ENCODE data around the gene CYP27C1.

The CYP27C1 gene

GRCh38 chr2:127146820-127147502 lies 73.1 kb downstream of the CYP27C1 start:
- peak; percentile 17 for DNase-seq

DNA sequence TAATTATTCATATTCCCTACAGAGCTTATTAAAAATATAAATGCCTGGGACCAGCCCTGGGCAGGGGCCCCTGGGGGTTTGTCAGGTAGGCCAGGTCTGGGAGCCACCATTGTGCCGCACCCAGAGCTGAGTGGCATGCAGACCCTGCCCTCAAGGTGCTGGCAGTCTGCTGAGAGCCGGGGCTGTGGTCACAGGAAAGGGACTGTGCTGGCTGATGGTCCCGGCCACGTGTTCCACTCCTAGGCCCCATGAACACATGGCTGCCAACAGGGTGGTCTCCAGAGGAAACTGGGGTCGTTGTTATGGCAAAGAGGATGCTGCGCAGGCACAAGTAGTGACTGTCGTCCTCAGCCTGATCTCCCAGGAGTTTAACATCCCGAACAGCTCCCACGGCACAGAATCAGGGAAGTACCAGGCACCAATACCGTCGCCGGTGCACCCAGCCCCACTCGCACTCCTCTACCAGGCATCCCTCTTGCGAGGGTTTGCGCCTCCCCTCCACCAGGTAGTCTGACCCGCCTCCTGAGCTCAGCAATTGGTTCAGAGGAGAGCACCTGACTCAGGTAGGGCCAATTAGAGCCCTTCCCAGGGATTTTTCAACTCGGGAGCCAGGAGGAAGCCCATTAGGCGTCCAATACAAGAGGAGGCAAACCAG lies 73.9 kb downstream of the CYP27C1 start:
- DNase-seq: no peak

DNA sequence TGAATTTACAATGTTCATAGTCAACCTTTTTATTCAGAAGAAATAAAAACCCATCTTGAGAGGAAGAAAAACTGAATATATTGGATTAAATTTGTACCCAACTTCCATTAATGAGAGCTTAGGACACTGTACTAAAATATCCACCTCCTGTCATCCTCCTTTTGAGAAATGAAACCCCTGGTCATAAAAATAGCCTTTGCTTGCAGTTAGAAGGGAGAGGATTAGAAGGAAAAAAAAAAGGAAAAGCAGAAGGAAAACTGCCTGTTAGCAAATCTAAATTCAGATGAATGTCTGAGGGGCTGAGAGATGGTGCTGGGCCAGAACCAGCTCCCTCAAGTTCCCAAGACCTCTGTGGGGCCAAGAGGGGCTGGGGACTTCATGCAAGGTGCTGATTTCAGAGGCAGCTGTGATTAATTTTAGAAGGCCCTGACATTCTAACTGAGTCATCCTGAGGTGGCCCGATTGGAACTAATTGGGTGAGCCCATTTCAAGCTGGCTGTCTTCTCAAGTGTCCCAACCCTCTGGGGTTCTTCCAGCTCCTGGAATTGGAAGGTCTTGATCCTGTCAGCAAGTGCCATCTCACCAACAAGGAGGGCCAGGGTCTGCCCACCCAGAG lies 74.7 kb downstream of the CYP27C1 start:
- peak; percentile 58 for DNase-seq

DNA sequence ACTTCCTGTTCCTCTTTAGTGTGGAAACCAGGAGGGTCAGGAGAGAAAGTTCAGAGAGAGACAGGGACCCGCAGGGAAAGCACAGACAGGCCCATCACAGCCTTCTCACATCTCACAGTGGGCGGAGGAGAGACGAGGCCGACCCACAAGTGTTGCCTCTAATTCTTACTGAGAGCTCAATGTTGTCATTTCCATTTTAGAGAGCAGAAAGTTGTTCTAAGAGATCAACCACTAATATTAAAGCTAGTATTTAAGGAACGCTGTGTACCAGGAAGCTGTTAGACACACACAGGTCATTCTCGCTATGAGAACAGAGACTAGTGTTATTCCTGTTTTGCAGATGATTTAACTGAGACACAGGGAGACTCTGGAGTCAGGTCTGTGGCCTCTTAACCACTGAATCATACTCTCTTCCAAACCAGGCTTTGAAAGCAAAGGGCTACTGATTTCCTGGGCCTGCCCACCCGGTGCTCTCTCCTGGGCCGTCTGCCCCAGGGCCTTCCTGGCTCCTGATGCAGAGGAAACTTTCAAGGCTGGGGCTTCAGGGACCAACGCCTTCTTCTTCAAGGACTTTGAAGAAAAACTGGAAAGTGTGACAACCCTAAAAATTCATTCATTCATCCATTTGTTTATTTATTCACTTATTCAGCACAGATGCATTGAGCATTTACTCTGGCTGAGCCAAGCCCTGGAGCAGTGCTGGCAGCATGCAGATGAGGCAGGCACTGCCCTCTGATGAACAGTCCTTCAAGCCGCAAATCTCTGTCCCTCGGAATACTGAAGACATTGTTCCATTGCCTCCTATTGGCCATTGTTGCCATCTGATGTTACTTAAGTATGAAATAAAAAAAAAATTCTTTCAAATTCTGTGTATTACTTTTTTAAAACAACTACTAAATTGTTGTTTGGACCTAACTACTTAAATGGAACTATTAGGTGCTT lies 76.0 kb downstream of the CYP27C1 start:
- peak; percentile 68 for DNase-seq

DNA sequence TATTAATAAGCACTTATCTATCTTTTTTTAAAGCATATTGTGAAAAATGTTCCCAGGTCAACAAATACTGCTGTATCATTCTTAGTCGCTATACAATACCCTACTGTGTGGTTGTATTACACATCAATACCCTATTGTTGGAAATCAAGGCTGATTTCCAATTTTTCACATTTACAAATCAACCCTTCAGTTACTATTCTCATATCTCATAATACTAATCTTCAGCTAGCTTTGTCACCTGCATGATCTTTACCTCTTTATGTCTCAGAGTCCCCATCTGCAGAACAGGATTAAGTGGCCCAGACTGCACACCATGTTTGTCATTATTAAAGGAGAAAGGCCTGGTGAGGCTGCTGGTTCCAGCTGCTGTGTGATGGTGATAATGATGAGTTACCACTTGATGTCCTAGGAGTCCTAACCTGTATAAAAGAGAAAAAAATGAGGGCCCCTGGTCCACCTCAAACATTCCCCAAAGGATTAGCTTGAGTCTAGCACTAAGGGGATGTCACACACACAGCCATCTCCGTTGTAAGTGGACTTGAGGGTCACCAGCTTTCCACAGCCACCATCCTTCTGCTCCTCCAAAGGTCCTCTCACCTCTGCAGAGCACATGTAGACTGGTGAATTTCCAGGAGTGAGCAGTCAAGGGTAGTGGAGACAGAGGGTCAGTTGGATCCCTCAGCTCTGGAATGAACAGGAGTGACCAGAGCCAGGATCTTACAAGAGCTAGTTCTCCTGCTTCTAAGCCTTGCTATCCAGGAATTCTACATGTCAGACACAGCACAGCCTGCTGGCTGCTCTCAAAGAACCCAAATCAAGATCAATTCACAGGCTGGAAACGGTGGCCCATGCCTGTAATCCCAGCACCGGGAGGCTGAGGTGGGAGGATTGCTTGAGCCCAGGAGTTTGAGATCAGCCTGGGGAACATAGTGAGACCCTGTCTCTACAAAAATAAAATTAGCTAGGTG lies 77.2 kb downstream of the CYP27C1 start:
- DNase-seq: no peak

- no peak for DNase-seq
These were observed 79.6 kb downstream of the CYP27C1 start for GRCh38 chr2:127140538-127140937.

DNA sequence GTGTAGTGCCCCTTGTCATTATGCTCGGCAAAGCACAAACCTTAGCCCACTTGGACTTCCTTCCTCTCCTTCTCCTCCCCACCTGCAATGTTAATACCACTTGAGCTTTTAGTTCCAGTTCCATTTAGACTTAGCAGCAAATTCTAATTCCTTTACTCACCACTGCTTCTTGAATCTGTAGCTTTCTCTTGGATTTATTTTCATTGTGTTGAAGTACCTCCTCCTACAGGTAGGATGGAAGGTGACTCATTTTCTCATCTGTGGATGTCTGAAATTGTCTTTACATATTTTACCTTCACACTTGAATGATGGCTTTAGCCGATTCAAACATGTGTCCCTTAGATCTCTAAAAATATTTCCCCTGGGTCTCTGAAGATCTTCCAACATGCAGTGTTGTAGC lies 80.3 kb downstream of the CYP27C1 start:
- no peak for DNase-seq

DNA sequence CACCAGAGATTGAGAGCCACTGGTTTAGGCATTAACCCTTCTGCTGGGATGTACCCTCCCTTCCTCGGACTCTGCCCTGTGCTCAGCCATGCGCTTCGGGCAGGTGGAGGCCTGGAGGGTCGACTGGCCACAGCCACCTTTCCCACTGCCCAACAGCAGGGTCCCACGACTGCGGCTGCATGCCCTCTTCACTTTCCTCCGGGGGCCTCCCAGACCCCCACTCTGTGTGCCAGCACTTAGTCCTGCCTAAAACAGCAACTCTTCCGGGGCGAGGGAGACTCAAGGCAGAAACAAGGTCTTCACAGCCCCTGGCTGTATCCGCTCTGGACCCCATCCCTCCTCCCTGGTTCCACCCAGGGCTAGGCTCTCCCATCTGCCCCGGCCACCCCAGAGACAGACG lies 81.8 kb downstream of the CYP27C1 start:
- no peak for DNase-seq

DNA sequence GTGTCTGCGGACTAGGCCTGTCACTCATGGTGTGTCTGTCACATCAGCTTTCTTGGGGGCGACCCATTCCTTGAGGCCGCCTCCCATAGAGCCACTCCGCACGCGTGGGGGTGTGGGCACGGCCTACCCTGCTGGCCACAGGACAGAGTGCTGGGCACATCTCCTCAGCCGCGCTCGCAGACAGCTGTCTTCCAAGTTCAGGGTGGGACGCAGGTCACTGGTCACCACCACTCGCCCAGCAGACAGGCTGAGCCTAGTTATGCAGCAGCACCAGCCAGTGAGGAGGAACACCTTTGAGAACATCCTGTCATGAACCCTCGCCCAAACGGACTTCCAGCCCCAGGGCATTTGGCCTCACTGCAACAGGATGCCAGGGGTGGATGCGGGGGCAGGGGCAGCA lies 82.4 kb downstream of the CYP27C1 start:
- no peak for DNase-seq

DNA sequence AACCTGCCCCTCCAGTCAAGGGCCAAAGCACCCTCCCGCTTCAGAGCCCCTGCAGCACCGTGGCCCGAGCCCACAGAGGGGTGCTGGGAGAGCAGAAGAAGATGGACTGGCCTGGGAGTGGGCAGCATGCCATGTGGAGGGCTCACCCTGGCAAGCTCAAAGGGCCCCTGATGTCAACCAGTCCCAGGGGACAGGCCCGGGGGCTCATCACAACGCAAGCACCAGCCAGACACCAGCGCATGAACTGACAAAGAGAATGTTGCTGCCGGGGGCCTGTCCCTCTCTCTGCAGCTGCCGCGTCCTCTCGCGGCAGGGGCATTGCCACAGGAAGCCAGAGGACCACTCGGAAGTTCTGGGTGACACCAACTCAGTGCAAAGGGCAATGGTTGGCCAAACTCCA lies 82.9 kb downstream of the CYP27C1 start:
- no peak for DNase-seq

DNA sequence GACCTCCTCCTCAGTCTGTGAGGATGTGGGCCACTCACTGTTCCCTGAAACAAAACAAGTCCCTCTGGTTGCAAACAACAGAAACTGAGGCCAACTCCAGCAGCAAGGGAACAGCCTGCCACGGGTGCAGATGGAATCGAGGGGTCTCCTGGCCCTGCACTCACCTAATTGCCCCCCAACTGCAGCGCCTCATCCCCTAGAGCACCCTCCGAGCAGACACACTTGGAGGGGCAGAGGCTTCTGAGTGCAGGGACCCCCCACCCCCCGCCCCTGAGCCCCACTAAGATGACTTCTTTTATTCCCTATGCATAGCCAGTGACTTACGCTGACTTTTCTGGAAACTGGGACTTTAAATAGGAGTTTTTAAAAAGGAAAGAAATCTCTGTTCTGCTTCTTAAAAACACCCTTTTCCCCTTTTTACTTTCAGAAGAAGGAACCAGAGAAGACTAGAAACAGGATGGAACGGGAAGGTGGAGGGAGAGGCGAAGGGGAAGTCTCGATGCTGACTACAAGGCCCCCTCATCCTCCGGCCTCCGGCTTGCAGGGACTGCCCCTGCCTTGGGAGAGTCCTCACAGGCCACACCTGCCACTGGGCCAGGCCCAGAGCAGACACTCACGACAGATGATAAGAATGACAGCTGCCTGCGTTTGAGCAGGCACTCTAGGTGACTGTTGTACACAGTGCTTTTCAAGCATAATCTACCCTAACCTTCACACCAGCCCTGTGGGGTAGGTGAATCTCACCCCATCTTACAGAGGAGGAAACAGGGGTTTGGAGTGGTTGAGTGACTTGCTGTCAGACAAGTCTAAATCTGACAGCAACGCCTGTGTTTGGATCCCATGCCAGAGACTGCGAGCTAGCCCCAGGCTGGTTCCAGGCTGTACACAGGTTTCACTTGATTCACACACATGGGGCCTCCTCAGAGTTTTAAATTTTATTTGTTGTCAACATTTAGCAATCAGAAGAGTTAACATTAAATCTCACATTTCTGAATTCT lies 85.0 kb downstream of the CYP27C1 start:
- no peak for DNase-seq

- no peak for DNase-seq
These were observed 85.9 kb downstream of the CYP27C1 start for GRCh38 chr2:127134235-127134634.
